ENCODE measurements around the gene LILRA6. TPM values are rescaled to one million over a fixed set of nuclear protein-coding genes. Genes with fewer than 3 reads are reported as not detected.
"Not testable (repeated sequence)": the region's sequence is repeated elsewhere in the genome, so short reads cannot be mapped to it uniquely, and the experiment has no call there.

Gene LILRA6
- total and polyA plus RNA-seq, 3 donors from 2014 or later: 0.37 to 2.7 (median 1.5) TPM

DNA sequence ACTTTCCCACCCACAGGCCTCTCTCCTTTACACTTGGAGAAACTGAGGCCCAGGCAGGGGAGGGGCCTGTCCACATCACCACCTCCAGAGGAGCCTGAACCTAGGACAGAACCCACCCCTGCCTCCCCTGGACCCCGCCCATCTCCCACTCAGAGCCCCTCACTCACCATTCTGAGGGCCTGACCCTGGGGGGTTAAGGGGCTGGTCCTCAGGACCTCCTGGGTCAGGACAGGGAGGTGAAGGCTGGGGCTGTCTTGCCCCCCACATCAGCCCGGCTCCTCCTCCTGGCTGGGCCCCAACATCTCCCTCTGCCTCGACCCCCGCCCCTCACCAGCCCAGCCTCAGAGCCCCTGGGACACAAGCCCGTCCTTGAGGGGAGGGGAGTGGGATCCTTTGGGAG lies 22.9 kb downstream of the LILRA6 start:
- H3K36me3 ChIP-seq (ENCODE audit: low read depth, missing control alignments); DNase-seq; H3K9me3 ChIP-seq; H3K27me3 ChIP-seq; H3K4me1 ChIP-seq; H3K4me3 ChIP-seq; intact Hi-C loops (cut with DNase I; ENCODE audit: low total_unique reads); H3K27ac ChIP-seq: not testable (repeated sequence)
- WGBS, 2 donors: 70% methylated on average over 4 of the region's 5 CpGs; no CpG with 5 or more reads in 1 of the 2 donors

DNA sequence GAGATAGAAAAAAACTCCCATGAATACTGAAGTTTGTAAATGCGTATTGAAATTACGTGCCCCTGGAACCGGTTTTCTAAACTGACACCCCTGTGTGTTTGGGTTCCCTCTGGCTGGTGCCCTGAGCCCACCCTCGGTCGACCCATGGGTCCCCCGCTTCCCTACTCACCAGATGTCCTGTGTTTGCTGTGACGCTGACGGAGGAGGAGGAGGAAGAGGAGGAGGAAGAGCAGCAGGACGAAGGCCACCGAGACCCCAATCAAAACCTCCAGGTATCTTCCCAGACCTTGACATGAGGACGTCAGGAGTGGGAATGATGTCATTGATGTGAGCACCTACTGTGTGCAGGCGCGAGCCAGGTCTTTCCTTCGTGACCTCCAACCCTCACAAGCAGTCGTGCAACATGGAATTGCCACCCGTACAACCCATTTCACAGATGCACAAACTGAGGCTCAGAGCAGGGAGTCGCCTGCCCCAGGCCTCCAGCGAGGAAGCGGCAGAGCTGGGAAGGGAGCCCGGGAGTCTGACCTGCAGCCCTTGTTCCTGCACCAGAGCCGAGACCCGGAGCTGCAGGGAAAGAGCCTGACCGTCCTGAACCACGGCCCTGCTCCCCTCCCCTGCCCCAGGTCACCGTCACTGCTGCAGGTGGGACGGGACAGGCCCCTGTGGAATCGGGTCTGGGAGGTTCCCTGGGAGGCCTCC lies 23.5 kb downstream of the LILRA6 start:
- no peaks in the 10 kb centered on the region for H3K9me3 ChIP-seq
- TF ChIP-seq CTCF (IDR thresholded peaks at IDR 0.05) (no peak), POLR2A (IDR thresholded peaks at IDR 0.05) (no peak)
- no peak overlapping the region for H3K4me3 ChIP-seq
- H3K27me3 ChIP-seq: no peaks in the 10 kb centered on the region
- WGBS, 2 donors: 80 to 87% methylated on average over 14 to 27 of the region's 27 CpGs
- H3K27ac ChIP-seq: no peak overlapping the region
- H3K36me3 ChIP-seq (ENCODE audit: low read depth, missing control alignments): no peaks in the 10 kb centered on the region
- DNase-seq: no peak
- no peaks in the 10 kb centered on the region for H3K4me1 ChIP-seq
- intact Hi-C loops (cut with DNase I; ENCODE audit: low total_unique reads): no loop called here

GRCh38 chr19:54218259-54218658 lies 24.3 kb downstream of the LILRA6 start:
- WGBS, 2 donors: 61 to 68% methylated on average over 6 to 8 of the region's 8 CpGs
- DNase-seq: no peak
- intact Hi-C loops (cut with DNase I; ENCODE audit: low total_unique reads): no loop called here

GRCh38 chr19:54217517-54218247 lies 24.9 kb downstream of the LILRA6 start:
- H3K27ac ChIP-seq; DNase-seq; H3K9me3 ChIP-seq; intact Hi-C loops (cut with DNase I; ENCODE audit: low total_unique reads); H3K4me3 ChIP-seq; H3K27me3 ChIP-seq; H3K4me1 ChIP-seq; H3K36me3 ChIP-seq (ENCODE audit: low read depth, missing control alignments): not testable (repeated sequence)
- WGBS, 2 donors: 69 to 70% methylated on average over 11 to 17 of the region's 20 CpGs

More at GRCh38 chr19:54218259-54218658, 24.3 kb downstream of the LILRA6 start:
- no peaks in the 10 kb centered on the region for H3K9me3 ChIP-seq
- no peaks in the 10 kb centered on the region for H3K4me1 ChIP-seq
- no peak overlapping the region for H3K27ac ChIP-seq
- H3K27me3 ChIP-seq: no peaks in the 10 kb centered on the region
- no peak overlapping the region for H3K4me3 ChIP-seq
- no peaks in the 10 kb centered on the region for H3K36me3 ChIP-seq (ENCODE audit: low read depth, missing control alignments)
- no peak for TF ChIP-seq POLR2A (IDR thresholded peaks at IDR 0.05)
- no peak for TF ChIP-seq CTCF (IDR thresholded peaks at IDR 0.05)

DNA sequence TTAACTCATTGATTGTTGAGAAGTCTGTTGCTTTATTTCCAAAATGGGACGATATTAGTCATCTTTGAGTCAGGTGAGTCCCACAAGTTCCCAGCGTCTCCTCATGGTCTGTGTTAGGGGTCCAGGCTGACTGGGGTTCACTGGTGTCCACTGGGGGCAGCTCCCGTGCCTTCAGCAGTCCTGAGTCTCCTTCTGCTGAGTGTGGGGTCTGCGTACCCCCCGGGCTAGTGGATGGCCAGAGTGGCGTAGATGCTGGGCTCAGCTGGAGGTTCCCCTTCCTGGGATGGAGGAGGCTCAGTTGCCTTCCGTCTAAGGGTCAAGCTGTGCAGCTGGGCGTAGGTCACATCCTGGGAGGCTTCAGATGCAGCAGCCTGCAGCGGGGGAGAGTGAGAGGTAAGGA lies 25.7 kb downstream of the LILRA6 start:
- no peak for DNase-seq
- intact Hi-C loops (cut with DNase I; ENCODE audit: low total_unique reads): no loop called here
- Histone ChIP-seq H3K9me3 (no peaks in the 10 kb centered on the region), H3K27me3 (no peaks in the 10 kb centered on the region), H3K27ac (no peak overlapping the region), H3K4me3 (no peak overlapping the region), H3K4me1 (no peaks in the 10 kb centered on the region), H3K36me3 (ENCODE audit: low read depth, missing control alignments) (no peaks in the 10 kb centered on the region)
- WGBS, 2 donors: 80 to 89% methylated on average over 8 to 9 of the region's 9 CpGs
- TF ChIP-seq POLR2A (IDR thresholded peaks at IDR 0.05) (no peak), CTCF (IDR thresholded peaks at IDR 0.05) (no peak)

- H3K27me3 ChIP-seq; H3K4me3 ChIP-seq; H3K9me3 ChIP-seq; DNase-seq; H3K36me3 ChIP-seq (ENCODE audit: low read depth, missing control alignments); intact Hi-C loops (cut with DNase I; ENCODE audit: low total_unique reads); H3K27ac ChIP-seq: not testable (repeated sequence)
- 97% methylated on average over 3 to 18 of the region's 19 CpGs for WGBS, 2 donors
- H3K4me1 ChIP-seq: peaks cover 14% of the 10 kb centered on the region
These were observed 27.9 kb downstream of the LILRA6 start for GRCh38 chr19:54214734-54215133.

DNA sequence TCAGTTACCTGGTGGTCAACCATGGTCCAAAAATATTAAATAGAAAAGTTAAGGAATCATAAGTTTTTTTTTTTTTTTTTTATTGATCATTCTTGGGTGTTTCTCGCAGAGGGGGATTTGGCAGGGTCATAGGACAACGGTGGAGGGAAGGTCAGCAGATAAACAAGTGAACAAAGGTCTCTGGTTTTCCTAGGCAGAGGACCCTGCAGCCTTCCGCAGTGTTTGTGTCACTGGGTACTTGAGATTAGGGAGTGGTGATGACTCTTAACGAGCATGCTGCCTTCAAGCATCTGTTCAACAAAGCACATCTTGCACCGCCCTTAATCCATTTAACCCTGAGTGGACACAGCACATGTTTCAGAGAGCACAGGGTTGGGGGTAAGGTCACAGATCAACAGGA lies 28.4 kb downstream of the LILRA6 start:
- intact Hi-C loops (cut with DNase I; ENCODE audit: low total_unique reads); H3K4me3 ChIP-seq; H3K9me3 ChIP-seq; H3K36me3 ChIP-seq (ENCODE audit: low read depth, missing control alignments); H3K27me3 ChIP-seq; DNase-seq; H3K27ac ChIP-seq: not testable (repeated sequence)
- peaks cover 19% of the 10 kb centered on the region for H3K4me1 ChIP-seq
- WGBS, 2 donors: 63 to 68% methylated on average over 4 to 5 of the region's 5 CpGs
